ENCODE measurements around the gene CENPF.
"Not testable (repeated sequence)": the region's sequence is repeated elsewhere in the genome, so short reads cannot be mapped to it uniquely, and the experiment has no call there.

CENPF gene

GRCh38 chr1:214603819-214604252 lies 841 bp downstream of the CENPF start:
- DNase-seq (ENCODE audit: insufficient read length, low spot score), result no peak
- TF ChIP-seq SPI1 (IDR thresholded peaks at IDR 0.05; ENCODE audit: low read depth, low read length), result no peak
- no peak for TF ChIP-seq TAF1 (IDR thresholded peaks at IDR 0.05; ENCODE audit: low read depth, low read length)
- no peak for TF ChIP-seq POLR2AphosphoS5 (IDR thresholded peaks at IDR 0.05; ENCODE audit: low read depth, low read length)
- TF ChIP-seq POU2F2 (IDR thresholded peaks at IDR 0.05; ENCODE audit: low read depth, low read length), result no peak
- no peak for FAIRE-seq

GRCh38 chr1:214604523-214604922 lies 1.5 kb downstream of the CENPF start:
- DNase-seq (ENCODE audit: insufficient read length, low spot score) (no peak), FAIRE-seq (no peak)
- TF ChIP-seq POLR2AphosphoS5 (IDR thresholded peaks at IDR 0.05; ENCODE audit: low read depth, low read length) (no peak), POLR2A (IDR thresholded peaks at IDR 0.05; ENCODE audit: low read depth, low read length) (no peak), SPI1 (IDR thresholded peaks at IDR 0.05; ENCODE audit: low read depth, low read length) (no peak), TAF1 (IDR thresholded peaks at IDR 0.05; ENCODE audit: low read depth, low read length) (no peak), POU2F2 (IDR thresholded peaks at IDR 0.05; ENCODE audit: low read depth, low read length) (no peak), PAX5 (IDR thresholded peaks at IDR 0.05; ENCODE audit: insufficient read depth, low read length, severe bottlenecking) (no peak)

- not testable (repeated sequence) for DNase-seq (ENCODE audit: insufficient read length, low spot score); FAIRE-seq
Measured at GRCh38 chr1:214605484-214605883, 2.5 kb downstream of the CENPF start.

- DNase-seq (ENCODE audit: insufficient read length, low spot score); FAIRE-seq: not testable (repeated sequence)
Measured at GRCh38 chr1:214605933-214606925, 3.2 kb downstream of the CENPF start.

- not testable (repeated sequence) for DNase-seq (ENCODE audit: insufficient read length, low spot score); FAIRE-seq
Measured at GRCh38 chr1:214607492-214608215, 4.7 kb downstream of the CENPF start.

GRCh38 chr1:214608216-214608783 lies 5.3 kb downstream of the CENPF start:
- DNase-seq (ENCODE audit: insufficient read length, low spot score); FAIRE-seq: not testable (repeated sequence)

- FAIRE-seq; DNase-seq (ENCODE audit: insufficient read length, low spot score): not testable (repeated sequence)
Measured at GRCh38 chr1:214608817-214609216, 5.8 kb downstream of the CENPF start.

GRCh38 chr1:214609692-214610091 lies 6.7 kb downstream of the CENPF start:
- DNase-seq (ENCODE audit: insufficient read length, low spot score), result no peak
- no peak for TF ChIP-seq TAF1 (IDR thresholded peaks at IDR 0.05; ENCODE audit: low read depth, low read length)
- TF ChIP-seq POLR2A (IDR thresholded peaks at IDR 0.05; ENCODE audit: low read depth, low read length), result no peak
- no peak for TF ChIP-seq PAX5 (IDR thresholded peaks at IDR 0.05; ENCODE audit: insufficient read depth, low read length, severe bottlenecking)
- TF ChIP-seq POLR2AphosphoS5 (IDR thresholded peaks at IDR 0.05; ENCODE audit: low read depth, low read length), result no peak
- TF ChIP-seq POU2F2 (IDR thresholded peaks at IDR 0.05; ENCODE audit: low read depth, low read length), result no peak
- TF ChIP-seq SPI1 (IDR thresholded peaks at IDR 0.05; ENCODE audit: low read depth, low read length), result no peak
- FAIRE-seq, result no peak

- not testable (repeated sequence) for DNase-seq (ENCODE audit: insufficient read length, low spot score); FAIRE-seq
Measured at GRCh38 chr1:214610136-214610535, 7.1 kb downstream of the CENPF start.

GRCh38 chr1:214615109-214615508 lies 12.1 kb downstream of the CENPF start:
- TF ChIP-seq SPI1 (IDR thresholded peaks at IDR 0.05; ENCODE audit: low read depth, low read length) (no peak), POU2F2 (IDR thresholded peaks at IDR 0.05; ENCODE audit: low read depth, low read length) (no peak), PAX5 (IDR thresholded peaks at IDR 0.05; ENCODE audit: insufficient read depth, low read length, severe bottlenecking) (no peak), POLR2A (IDR thresholded peaks at IDR 0.05; ENCODE audit: low read depth, low read length) (no peak), TAF1 (IDR thresholded peaks at IDR 0.05; ENCODE audit: low read depth, low read length) (no peak), POLR2AphosphoS5 (IDR thresholded peaks at IDR 0.05; ENCODE audit: low read depth, low read length) (no peak)
- DNase-seq (ENCODE audit: insufficient read length, low spot score) (no peak), FAIRE-seq (no peak)

GRCh38 chr1:214615871-214616270 lies 12.9 kb downstream of the CENPF start:
- FAIRE-seq, result no peak
- no peak for DNase-seq (ENCODE audit: insufficient read length, low spot score)

More at GRCh38 chr1:214615871-214616270, 12.9 kb downstream of the CENPF start:
- TF ChIP-seq POLR2A (IDR thresholded peaks at IDR 0.05; ENCODE audit: low read depth, low read length), result no peak
- no peak for TF ChIP-seq POU2F2 (IDR thresholded peaks at IDR 0.05; ENCODE audit: low read depth, low read length)
- no peak for TF ChIP-seq TAF1 (IDR thresholded peaks at IDR 0.05; ENCODE audit: low read depth, low read length)
- TF ChIP-seq POLR2AphosphoS5 (IDR thresholded peaks at IDR 0.05; ENCODE audit: low read depth, low read length), result no peak
- TF ChIP-seq SPI1 (IDR thresholded peaks at IDR 0.05; ENCODE audit: low read depth, low read length), result no peak
- no peak for TF ChIP-seq PAX5 (IDR thresholded peaks at IDR 0.05; ENCODE audit: insufficient read depth, low read length, severe bottlenecking)

Data from GM12891 (cell line).